Measurements from ENCODE around the gene SMPX.

GRCh38 chrX:21715825-21716224, 42.1 kb downstream of the SMPX start:
- TF ChIP-seq CTCF (IDR thresholded peaks at IDR 0.05; ENCODE audit: insufficient read depth, low read depth, low read length) = no peak
- no peak for TF ChIP-seq EZH2 (IDR thresholded peaks at IDR 0.05; ENCODE audit: insufficient read depth, low read length)
